Type B pancreatic cell (in vitro differentiated cells): ENCODE results near the gene SERPINA3. TPM values are rescaled to one million over a fixed set of nuclear protein-coding genes. Genes with fewer than 3 reads are reported as not detected.
A peak's percentile ranks its signal among the peaks of the same experiment; 100 is the strongest.

Experiments used
- DNase-seq: peaks from one replicate; pipeline ENCODE4 v3.0.0; 2021; ENCODE audit warnings: mixed read lengths; ENCODE audit not compliant: unreplicated experiment; ENCODE audit errors: extremely low spot score
- H3K27ac Mint-ChIP-seq: 2 replicates; pipeline ENCODE4 v1.8.0; 2021; ENCODE audit warnings: mild to moderate bottlenecking, mixed read lengths
- H3K27me3 Mint-ChIP-seq: 2 replicates; pipeline ENCODE4 v1.8.0; 2021; ENCODE audit warnings: mixed read lengths
- H3K36me3 Mint-ChIP-seq: 2 replicates; pipeline ENCODE4 v1.8.0; 2021; ENCODE audit warnings: mixed read lengths
- H3K4me1 Mint-ChIP-seq: one replicate; pipeline ENCODE4 v1.8.0; 2021; ENCODE audit warnings: mixed read lengths; ENCODE audit not compliant: unreplicated experiment
- H3K4me3 Mint-ChIP-seq: 2 replicates; pipeline ENCODE4 v1.8.0; 2021; ENCODE audit warnings: mild to moderate bottlenecking, mixed read lengths
- H3K9me3 Mint-ChIP-seq: 2 replicates; pipeline ENCODE4 v1.8.0; 2021; ENCODE audit warnings: mixed read lengths
- CTCF ChIP-seq: fragments of 200-600 bp; sonication (generic); conservative IDR thresholded peaks from 2 replicates; pipeline ENCODE4 v1.5.0; 2021; ENCODE audit warnings: antibody characterized with exemption, mild to moderate bottlenecking
- total RNA-seq: library from RNA; stranded (reverse); gene quantifications from 2 replicates; pipeline ENCODE4 v1.2.1, GENCODE V29; 2021; ENCODE audit warnings: low replicate concordance

Gene SERPINA3
- total RNA-seq, 1 donor from 2014 or later: 7.1 TPM

GRCh38 chr14:94660306-94660946, 48.2 kb downstream of the SERPINA3 start:
- H3K36me3 Mint-ChIP-seq: no peaks in the 10 kb centered on the region
- no peaks in the 10 kb centered on the region for H3K9me3 Mint-ChIP-seq
- no peak overlapping the region for H3K4me3 Mint-ChIP-seq
- H3K27ac Mint-ChIP-seq: no peak overlapping the region
- H3K4me1 Mint-ChIP-seq: peaks cover 6% of the 10 kb centered on the region
- H3K27me3 Mint-ChIP-seq: peaks cover 10% of the 10 kb centered on the region
- no peak for TF ChIP-seq CTCF
- DNase-seq: peak; percentile 27

GRCh38 chr14:94663538-94663937, 51.3 kb downstream of the SERPINA3 start:
- no peaks in the 10 kb centered on the region for H3K36me3 Mint-ChIP-seq
- no peak overlapping the region for H3K27ac Mint-ChIP-seq
- peaks cover 6% of the 10 kb centered on the region for H3K4me1 Mint-ChIP-seq
- peaks cover 10% of the 10 kb centered on the region for H3K27me3 Mint-ChIP-seq
- H3K4me3 Mint-ChIP-seq: no peak overlapping the region
- no peak for TF ChIP-seq CTCF
- no peak for DNase-seq
- H3K9me3 Mint-ChIP-seq: no peaks in the 10 kb centered on the region

- peak; percentile 52 for DNase-seq
- peaks cover 6% of the 10 kb centered on the region for H3K4me1 Mint-ChIP-seq
- H3K27ac Mint-ChIP-seq: no peak overlapping the region
- H3K9me3 Mint-ChIP-seq: no peaks in the 10 kb centered on the region
- H3K27me3 Mint-ChIP-seq: peaks cover 10% of the 10 kb centered on the region
- no peaks in the 10 kb centered on the region for H3K36me3 Mint-ChIP-seq
- no peak for TF ChIP-seq CTCF
- no peak overlapping the region for H3K4me3 Mint-ChIP-seq
Measured at GRCh38 chr14:94663965-94664704, 51.9 kb downstream of the SERPINA3 start.

GRCh38 chr14:94665121-94665520, 52.9 kb downstream of the SERPINA3 start:
- no peak for TF ChIP-seq CTCF
- Mint-ChIP-seq H3K4me3 (no peak overlapping the region), H3K4me1 (peaks cover 6% of the 10 kb centered on the region), H3K27me3 (peaks cover 10% of the 10 kb centered on the region), H3K9me3 (no peaks in the 10 kb centered on the region), H3K27ac (no peak overlapping the region), H3K36me3 (no peaks in the 10 kb centered on the region)
- DNase-seq: peak; percentile 25

GRCh38 chr14:94665544-94665943, 53.4 kb downstream of the SERPINA3 start:
- Mint-ChIP-seq H3K9me3 (no peaks in the 10 kb centered on the region), H3K4me1 (peaks cover 6% of the 10 kb centered on the region), H3K27me3 (peaks cover 10% of the 10 kb centered on the region), H3K36me3 (no peaks in the 10 kb centered on the region), H3K27ac (no peak overlapping the region), H3K4me3 (no peak overlapping the region)
- TF ChIP-seq CTCF: no peak
- no peak for DNase-seq
